RWPE1 (cell line): Measurements from ENCODE around the gene TMEM132C.

ENCODE experiments used
- CTCF ChIA-PET: fragments of 350-600 bp; sonication (Branson Sonifier 250); formaldehyde crosslinking; extraction: SDS; loops from one replicate; lab custom pipeline; 2021; lab: Yijun Ruan, JAX
- POLR2A ChIA-PET: fragments of 400-600 bp; formaldehyde crosslinking; extraction: SDS; loops from one replicate; lab custom pipeline; 2020; ENCODE audit warnings: antibody characterized with exemption; ENCODE audit not compliant: low non-redundant PET; lab: Yijun Ruan, JAX
- DNase-seq: peaks from one replicate; pipeline ENCODE4 v3.0.0; 2012; ENCODE audit warnings: low spot score
- H3K27ac ChIP-seq: fragments of 450-650 bp; 2 replicates; pipeline ENCODE4 v1.5.1; 2017
- CTCF ChIP-seq: fragments of 450-650 bp; conservative IDR thresholded peaks from 2 replicates; pipeline ENCODE4 v1.5.1; 2017; ENCODE audit warnings: low read depth, mild to moderate bottlenecking

TMEM132C gene

DNA sequence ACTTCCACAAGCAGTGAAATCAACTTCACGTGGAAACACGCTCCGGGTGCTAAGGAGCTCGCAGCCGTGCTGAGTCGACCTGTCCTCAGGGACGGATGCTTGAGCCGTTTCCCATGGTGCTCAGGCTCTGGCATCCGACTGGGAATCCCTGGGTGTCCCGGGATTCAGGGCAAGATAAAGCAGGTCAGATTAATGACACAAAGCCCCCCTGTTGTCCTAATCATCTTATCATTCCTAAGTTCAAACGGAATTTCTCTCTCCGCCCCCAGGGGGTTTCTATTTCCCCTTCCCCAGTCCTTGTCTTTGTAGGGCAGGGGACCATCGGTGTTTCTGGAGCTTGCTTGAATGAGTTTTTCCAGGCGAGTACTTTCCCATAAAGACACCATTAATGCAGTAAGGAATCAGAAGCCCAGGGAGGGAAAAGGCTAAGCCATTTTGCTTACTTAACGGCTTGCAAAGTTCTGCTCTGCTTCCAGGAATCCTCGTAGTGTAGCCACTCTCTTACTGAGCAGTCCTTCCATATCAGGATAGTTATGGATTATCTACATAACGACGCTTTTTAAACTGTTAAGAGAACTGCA lies 116.5 kb downstream of the TMEM132C start:
- ChIA-PET POLR2A (no interaction called here), CTCF (no interaction called here)
- no peak for DNase-seq

GRCh38 chr12:128385736-128386135 lies 118.8 kb downstream of the TMEM132C start:
- CTCF ChIA-PET: no interaction called here
- POLR2A ChIA-PET: no interaction called here
- no peak overlapping the region for H3K27ac ChIP-seq
- no peak for DNase-seq
- no peak for TF ChIP-seq CTCF

More for the DNA sequence above, 116.5 kb downstream of the TMEM132C start:
- no peak overlapping the region for H3K27ac ChIP-seq
- no peak for TF ChIP-seq CTCF

- TF ChIP-seq CTCF: no peak
- ChIA-PET POLR2A (no interaction called here), CTCF (no interaction called here)
- H3K27ac ChIP-seq: no peak overlapping the region
- DNase-seq: no peak
Observed at GRCh38 chr12:128387811-128388422, 120.9 kb downstream of the TMEM132C start.

- no peak for TF ChIP-seq CTCF
- ChIA-PET CTCF (no interaction called here), POLR2A (no interaction called here)
- no peak for DNase-seq
- H3K27ac ChIP-seq: no peak overlapping the region
Observed at GRCh38 chr12:128388461-128389000, 121.6 kb downstream of the TMEM132C start.

- CTCF ChIA-PET: no interaction called here
Observed at GRCh38 chr12:128393346-128393745, 126.4 kb downstream of the TMEM132C start.

DNA sequence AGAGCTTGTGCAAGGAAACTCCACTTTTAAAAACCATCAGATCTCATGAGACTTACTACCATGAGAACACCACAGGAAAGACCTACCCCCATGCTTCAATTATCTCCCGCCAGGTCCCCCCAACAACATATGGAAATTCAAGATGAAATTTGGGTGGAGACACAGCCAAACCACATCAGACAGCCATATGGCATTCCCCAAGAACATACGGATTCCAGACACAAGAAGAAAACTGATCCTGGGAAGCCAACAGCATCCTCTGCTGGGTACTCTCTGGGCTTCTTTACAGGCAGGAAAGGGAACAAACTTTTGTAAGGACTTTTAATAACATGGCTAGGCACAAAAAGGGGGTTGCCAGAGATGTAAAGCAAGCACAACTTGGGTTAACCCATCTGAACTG lies 127.2 kb downstream of the TMEM132C start:
- no peak for DNase-seq
- ChIA-PET CTCF (no interaction called here), POLR2A (no interaction called here)
- no peak overlapping the region for H3K27ac ChIP-seq
- TF ChIP-seq CTCF: no peak

More at GRCh38 chr12:128393346-128393745, 126.4 kb downstream of the TMEM132C start:
- POLR2A ChIA-PET: no interaction called here
- no peak for TF ChIP-seq CTCF
- no peak overlapping the region for H3K27ac ChIP-seq
- no peak for DNase-seq
